ENCODE results near the gene HYAL2. TPM values are rescaled to one million over a fixed set of nuclear protein-coding genes. Genes with fewer than 3 reads are reported as not detected.

The HYAL2 gene
- total and polyA plus RNA-seq, 4 donors: 19.5 to 57.6 (median 33.2) TPM

DNA sequence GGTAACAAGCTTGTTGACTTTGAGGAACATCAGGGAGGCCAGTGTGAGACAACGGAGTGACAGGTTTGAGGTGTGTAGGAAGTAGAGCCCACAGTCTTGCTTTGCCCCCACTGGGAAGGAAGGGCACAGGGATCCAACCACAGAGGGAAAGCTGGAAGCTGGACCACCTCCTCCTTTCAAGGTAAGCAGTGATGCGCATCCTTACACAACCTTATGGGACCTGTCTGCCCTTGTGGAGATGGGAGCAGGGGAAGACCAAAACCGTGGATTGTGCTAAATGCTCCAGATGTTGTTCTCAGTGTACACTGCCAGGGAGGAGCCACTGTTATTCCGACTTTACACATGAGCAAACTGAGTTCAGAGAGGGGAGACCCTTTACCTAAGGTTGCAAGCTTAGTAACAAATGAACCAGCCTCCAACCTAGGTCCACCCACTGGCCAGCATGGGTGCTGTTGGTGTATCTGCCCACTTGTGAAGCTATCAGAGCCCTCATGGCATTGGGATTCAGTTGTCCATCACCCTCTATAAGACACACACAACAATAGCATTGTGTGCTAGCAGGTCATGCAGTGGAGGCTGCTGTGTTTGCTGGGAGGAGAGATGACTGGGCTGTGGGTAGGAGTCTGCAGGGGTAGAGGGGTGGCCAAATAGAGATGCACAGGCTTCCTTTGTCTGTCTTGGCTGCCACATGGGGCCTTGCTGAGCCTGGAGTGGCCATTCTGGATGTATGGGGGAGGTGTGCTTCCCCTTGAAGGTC, 44.2 kb downstream of the HYAL2 start:
- TF ChIP-seq TAF1 (conservative IDR thresholded peaks at IDR 0.05): no peak
- no peak for DNase-seq (ENCODE audit: low spot score)
- H3K27me3 ChIP-seq (ENCODE audit: control insufficient read depth in 4 of 4, insufficient read depth in 4 of 4, low read length in 3 of 4): peaks cover 0 to 2% (median 0%) of the 10 kb centered on the region in 4 donors
- H3K9me3 ChIP-seq (ENCODE audit: control insufficient read depth in 4 of 4, low read length in 3 of 4): no peaks in the 10 kb centered on the region
- H3K36me3 ChIP-seq (ENCODE audit: control insufficient read depth in 4 of 4, insufficient read depth in 3 of 4, low read depth in 1 of 4, low read length in 3 of 4): no peaks in the 10 kb centered on the region
- H3K9ac ChIP-seq (ENCODE audit: low read depth in 1 of 2, low read length in 2 of 2): no peak overlapping the region
- H3K4me1 ChIP-seq (ENCODE audit: control insufficient read depth in 4 of 4, insufficient read depth in 4 of 4, low read length in 3 of 4): peaks cover 2 to 30% (median 10%) of the 10 kb centered on the region in 4 donors
- no peak overlapping the region for H3K4me3 ChIP-seq (ENCODE audit: low read depth in 1 of 3, low read length in 3 of 3)
- WGBS: 86% methylated on average over 4 of the region's 4 CpGs
- no peak overlapping the region for H3K27ac ChIP-seq (ENCODE audit: low read depth in 1 of 2, low read length in 2 of 2)

DNA sequence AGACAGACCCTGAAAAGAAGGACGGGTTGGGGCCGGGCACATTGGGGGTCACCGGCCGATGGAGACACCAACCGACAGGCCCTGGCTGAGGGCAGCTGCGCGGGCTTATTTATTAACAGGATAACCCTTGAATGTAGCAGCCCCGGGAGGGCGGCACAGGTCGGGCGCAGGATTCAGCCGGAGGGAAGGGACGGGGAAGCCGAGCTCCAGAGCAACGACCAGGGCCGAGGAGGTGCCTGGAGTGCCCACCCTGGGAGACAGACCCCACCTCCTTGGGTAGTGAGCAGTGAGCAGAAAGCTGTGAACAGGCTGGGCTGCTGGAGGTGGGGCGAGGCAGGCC, 45.8 kb downstream of the HYAL2 start:
- no peak for DNase-seq (ENCODE audit: low spot score)
- peaks cover 0 to 2% (median 0%) of the 10 kb centered on the region in 4 donors for H3K27me3 ChIP-seq (ENCODE audit: control insufficient read depth in 4 of 4, insufficient read depth in 4 of 4, low read length in 3 of 4)
- no peaks in the 10 kb centered on the region for H3K36me3 ChIP-seq (ENCODE audit: control insufficient read depth in 4 of 4, insufficient read depth in 3 of 4, low read depth in 1 of 4, low read length in 3 of 4)
- TF ChIP-seq GABPA (IDR thresholded peaks at IDR 0.05 in 1 of 2, conservative IDR thresholded peaks at IDR 0.05 in 1 of 2): no peak
- TF ChIP-seq, protein P1, sequence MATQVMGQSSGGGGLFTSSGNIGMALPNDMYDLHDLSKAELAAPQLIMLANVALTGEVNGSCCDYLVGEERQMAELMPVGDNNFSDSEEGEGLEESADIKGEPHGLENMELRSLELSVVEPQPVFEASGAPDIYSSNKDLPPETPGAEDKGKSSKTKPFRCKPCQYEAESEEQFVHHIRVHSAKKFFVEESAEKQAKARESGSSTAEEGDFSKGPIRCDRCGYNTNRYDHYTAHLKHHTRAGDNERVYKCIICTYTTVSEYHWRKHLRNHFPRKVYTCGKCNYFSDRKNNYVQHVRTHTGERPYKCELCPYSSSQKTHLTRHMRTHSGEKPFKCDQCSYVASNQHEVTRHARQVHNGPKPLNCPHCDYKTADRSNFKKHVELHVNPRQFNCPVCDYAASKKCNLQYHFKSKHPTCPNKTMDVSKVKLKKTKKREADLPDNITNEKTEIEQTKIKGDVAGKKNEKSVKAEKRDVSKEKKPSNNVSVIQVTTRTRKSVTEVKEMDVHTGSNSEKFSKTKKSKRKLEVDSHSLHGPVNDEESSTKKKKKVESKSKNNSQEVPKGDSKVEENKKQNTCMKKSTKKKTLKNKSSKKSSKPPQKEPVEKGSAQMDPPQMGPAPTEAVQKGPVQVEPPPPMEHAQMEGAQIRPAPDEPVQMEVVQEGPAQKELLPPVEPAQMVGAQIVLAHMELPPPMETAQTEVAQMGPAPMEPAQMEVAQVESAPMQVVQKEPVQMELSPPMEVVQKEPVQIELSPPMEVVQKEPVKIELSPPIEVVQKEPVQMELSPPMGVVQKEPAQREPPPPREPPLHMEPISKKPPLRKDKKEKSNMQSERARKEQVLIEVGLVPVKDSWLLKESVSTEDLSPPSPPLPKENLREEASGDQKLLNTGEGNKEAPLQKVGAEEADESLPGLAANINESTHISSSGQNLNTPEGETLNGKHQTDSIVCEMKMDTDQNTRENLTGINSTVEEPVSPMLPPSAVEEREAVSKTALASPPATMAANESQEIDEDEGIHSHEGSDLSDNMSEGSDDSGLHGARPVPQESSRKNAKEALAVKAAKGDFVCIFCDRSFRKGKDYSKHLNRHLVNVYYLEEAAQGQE (IDR thresholded peaks at IDR 0.05): no peak
- TF ChIP-seq, protein P2, sequence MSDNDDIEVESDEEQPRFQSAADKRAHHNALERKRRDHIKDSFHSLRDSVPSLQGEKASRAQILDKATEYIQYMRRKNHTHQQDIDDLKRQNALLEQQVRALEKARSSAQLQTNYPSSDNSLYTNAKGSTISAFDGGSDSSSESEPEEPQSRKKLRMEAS (IDR thresholded peaks at IDR 0.05): no peak
- TF ChIP-seq JUND (IDR thresholded peaks at IDR 0.05): no peak
- TF ChIP-seq HNF4A (conservative IDR thresholded peaks at IDR 0.05): no peak
- TF ChIP-seq FOXA1 (IDR thresholded peaks at IDR 0.05): no peak
- TF ChIP-seq RAD21 (IDR thresholded peaks at IDR 0.05): no peak
- TF ChIP-seq, protein P3, sequence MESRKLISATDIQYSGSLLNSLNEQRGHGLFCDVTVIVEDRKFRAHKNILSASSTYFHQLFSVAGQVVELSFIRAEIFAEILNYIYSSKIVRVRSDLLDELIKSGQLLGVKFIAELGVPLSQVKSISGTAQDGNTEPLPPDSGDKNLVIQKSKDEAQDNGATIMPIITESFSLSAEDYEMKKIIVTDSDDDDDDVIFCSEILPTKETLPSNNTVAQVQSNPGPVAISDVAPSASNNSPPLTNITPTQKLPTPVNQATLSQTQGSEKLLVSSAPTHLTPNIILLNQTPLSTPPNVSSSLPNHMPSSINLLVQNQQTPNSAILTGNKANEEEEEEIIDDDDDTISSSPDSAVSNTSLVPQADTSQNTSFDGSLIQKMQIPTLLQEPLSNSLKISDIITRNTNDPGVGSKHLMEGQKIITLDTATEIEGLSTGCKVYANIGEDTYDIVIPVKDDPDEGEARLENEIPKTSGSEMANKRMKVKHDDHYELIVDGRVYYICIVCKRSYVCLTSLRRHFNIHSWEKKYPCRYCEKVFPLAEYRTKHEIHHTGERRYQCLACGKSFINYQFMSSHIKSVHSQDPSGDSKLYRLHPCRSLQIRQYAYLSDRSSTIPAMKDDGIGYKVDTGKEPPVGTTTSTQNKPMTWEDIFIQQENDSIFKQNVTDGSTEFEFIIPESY (IDR thresholded peaks at IDR 0.05): no peak
- no peak overlapping the region for H3K9ac ChIP-seq (ENCODE audit: low read depth in 1 of 2, low read length in 2 of 2)
- 44% methylated on average over 17 of the region's 17 CpGs for WGBS
- H3K9me3 ChIP-seq (ENCODE audit: control insufficient read depth in 4 of 4, low read length in 3 of 4): no peaks in the 10 kb centered on the region
- H3K4me1 ChIP-seq (ENCODE audit: control insufficient read depth in 4 of 4, insufficient read depth in 4 of 4, low read length in 3 of 4): peaks cover 3 to 35% (median 15%) of the 10 kb centered on the region in 4 donors
- H3K4me3 ChIP-seq (ENCODE audit: low read depth in 1 of 3, low read length in 3 of 3): no peak overlapping the region
- H3K27ac ChIP-seq (ENCODE audit: low read depth in 1 of 2, low read length in 2 of 2): no peak overlapping the region

DNA sequence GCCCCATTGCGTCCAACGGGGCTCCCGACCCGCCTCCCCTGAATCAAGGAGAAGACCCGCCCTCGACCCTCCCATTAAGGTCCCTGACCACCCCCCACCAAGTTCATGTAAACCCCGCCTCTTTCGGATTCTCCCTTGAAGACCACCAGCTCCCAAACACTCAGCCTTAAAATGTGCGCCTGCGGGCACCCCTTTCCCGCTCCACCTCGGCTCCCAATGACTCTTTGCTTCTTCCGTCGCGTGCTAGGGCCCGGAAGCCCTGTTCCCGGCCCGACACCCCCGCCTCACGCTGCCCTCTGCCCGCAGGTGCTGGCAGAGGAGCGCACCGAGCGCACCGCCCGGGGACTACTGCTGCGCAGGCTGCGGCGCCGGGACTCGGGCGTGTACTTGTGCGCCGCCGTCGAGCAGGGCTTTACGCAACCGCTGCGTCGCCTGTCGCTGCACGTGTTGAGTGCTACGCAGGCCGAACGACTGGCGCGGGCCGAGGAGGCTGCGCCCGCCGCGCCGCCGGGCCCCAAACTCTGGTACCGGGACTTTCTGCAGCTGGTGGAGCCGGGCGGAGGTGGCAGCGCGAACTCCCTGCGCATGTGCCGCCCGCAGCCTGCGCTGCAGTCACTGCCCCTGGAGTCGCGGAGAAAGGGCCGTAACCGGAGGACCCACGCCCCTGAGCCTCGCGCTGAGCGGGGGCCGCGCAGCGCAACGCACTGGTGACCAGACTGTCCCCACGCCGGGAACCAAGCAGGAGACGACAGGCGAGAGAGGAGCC, 46.4 kb downstream of the HYAL2 start:
- H3K9ac ChIP-seq (ENCODE audit: low read depth in 1 of 2, low read length in 2 of 2): no peak overlapping the region
- H3K4me1 ChIP-seq (ENCODE audit: control insufficient read depth in 4 of 4, insufficient read depth in 4 of 4, low read length in 3 of 4): peaks cover 3 to 41% (median 19%) of the 10 kb centered on the region in 4 donors
- DNase-seq (ENCODE audit: low spot score): no peak
- H3K4me3 ChIP-seq (ENCODE audit: low read depth in 1 of 3, low read length in 3 of 3): no peak overlapping the region
- no peak for TF ChIP-seq FOXA1 (IDR thresholded peaks at IDR 0.05)
- TF ChIP-seq SP1 (IDR thresholded peaks at IDR 0.05): no peak
- TF ChIP-seq YY1 (IDR thresholded peaks at IDR 0.05): no peak
- TF ChIP-seq TAF1 (conservative IDR thresholded peaks at IDR 0.05): no peak
- no peak for TF ChIP-seq RAD21 (IDR thresholded peaks at IDR 0.05)
- no peak for TF ChIP-seq JUND (IDR thresholded peaks at IDR 0.05)
- TF ChIP-seq, protein P4, sequence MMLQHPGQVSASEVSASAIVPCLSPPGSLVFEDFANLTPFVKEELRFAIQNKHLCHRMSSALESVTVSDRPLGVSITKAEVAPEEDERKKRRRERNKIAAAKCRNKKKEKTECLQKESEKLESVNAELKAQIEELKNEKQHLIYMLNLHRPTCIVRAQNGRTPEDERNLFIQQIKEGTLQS (IDR thresholded peaks at IDR 0.05): no peak
- no peak for TF ChIP-seq HNF4G (IDR thresholded peaks at IDR 0.05)
- no peak for TF ChIP-seq EGR1 (IDR thresholded peaks at IDR 0.05; ENCODE audit: low read depth in 2 of 2)
- TF ChIP-seq GABPA (IDR thresholded peaks at IDR 0.05 in 1 of 2, conservative IDR thresholded peaks at IDR 0.05 in 1 of 2): no peak
- no peak for TF ChIP-seq FOXA2 (IDR thresholded peaks at IDR 0.05)
- TF ChIP-seq, protein P1 (IDR thresholded peaks at IDR 0.05): no peak
- H3K36me3 ChIP-seq (ENCODE audit: control insufficient read depth in 4 of 4, insufficient read depth in 3 of 4, low read depth in 1 of 4, low read length in 3 of 4): no peaks in the 10 kb centered on the region
- 26% methylated on average over 79 of the region's 79 CpGs for WGBS
- H3K27me3 ChIP-seq (ENCODE audit: control insufficient read depth in 4 of 4, insufficient read depth in 4 of 4, low read length in 3 of 4): peaks cover 0 to 2% (median 0%) of the 10 kb centered on the region in 4 donors
- H3K27ac ChIP-seq (ENCODE audit: low read depth in 1 of 2, low read length in 2 of 2): no peak overlapping the region
- no peaks in the 10 kb centered on the region for H3K9me3 ChIP-seq (ENCODE audit: control insufficient read depth in 4 of 4, low read length in 3 of 4)

Measured in liver (tissue), 9 donors.